NCI-H345 treated with DMSO at 0.1 percent for 48 hours (cell line): ENCODE measurements around the gene TNPO1.
A peak's percentile ranks its signal among the peaks of the same experiment; 100 is the strongest.

Experiments used
- DNase-seq: peaks from one replicate; lab custom pipeline; 2025; ENCODE audit not compliant: unreplicated experiment; lab: John Stamatoyannopoulos, UW

TNPO1 gene

GRCh38 chr5:72850113-72850512 is 33.7 kb downstream of the TNPO1 start:
- DNase-seq = no peak

GRCh38 chr5:72852356-72852755 is 35.9 kb downstream of the TNPO1 start:
- no peak for DNase-seq

- no peak for DNase-seq
Observed at GRCh38 chr5:72854419-72854818, 38.0 kb downstream of the TNPO1 start.

- DNase-seq = no peak
Observed at GRCh38 chr5:72855821-72856220, 39.4 kb downstream of the TNPO1 start.

DNA sequence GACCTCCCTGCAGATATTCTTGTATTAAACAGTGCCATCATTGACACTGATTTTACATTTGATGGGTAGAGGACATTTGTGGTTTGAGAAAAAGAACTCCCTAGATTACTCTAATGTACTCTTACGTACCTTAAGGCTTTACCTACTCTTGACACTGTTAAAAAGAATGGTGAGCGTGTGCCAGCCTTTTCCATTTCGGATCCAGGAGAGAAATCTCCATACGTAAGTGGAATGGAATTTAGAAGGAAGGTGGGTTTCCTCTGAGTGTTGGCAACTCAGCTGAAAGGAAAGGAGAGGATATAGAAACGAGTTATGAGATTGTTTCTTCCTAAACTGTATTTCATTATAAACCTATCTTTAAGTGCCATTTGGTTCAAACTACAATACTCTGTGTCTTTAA is 40.9 kb downstream of the TNPO1 start:
- no peak for DNase-seq

DNA sequence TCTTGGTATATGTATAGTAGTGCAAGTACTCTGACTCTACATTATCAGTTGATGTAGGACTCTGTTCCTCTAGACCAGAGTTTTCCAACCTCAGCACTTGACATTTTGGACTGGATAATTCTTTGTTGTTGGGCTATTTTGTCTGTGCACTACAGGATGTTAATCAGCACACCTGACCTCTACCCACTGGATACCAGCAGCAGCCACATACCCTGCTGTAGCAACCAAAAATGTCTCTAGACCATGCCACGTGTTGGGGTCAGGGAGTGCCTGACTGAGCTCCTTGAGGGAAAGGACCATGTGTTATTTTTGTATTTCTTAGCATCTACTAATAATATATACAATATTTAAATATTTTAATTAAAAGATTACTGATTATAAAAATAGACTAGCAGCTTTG is 42.7 kb downstream of the TNPO1 start:
- no peak for DNase-seq

DNA sequence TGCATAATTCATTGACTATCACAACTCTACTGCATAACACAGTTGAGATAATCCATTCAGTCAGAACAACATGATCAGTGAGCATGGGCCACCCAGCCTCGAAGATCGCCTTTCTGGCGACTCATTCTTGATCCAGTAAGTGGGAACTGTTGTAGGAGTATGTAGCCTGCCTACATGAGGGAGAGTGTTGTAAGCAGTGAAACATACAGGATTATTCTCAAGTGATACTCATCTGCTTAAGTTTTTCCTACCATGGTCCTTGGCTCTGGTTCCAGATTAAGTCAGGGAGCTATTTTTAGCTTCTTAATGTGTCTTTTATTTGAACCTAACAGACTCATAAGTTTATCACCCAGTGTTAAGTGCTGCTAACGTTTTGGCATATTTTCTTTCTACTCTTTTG is 44.0 kb downstream of the TNPO1 start:
- DNase-seq = no peak

- DNase-seq = no peak
Observed at GRCh38 chr5:72871366-72872024, 55.0 kb downstream of the TNPO1 start.

DNA sequence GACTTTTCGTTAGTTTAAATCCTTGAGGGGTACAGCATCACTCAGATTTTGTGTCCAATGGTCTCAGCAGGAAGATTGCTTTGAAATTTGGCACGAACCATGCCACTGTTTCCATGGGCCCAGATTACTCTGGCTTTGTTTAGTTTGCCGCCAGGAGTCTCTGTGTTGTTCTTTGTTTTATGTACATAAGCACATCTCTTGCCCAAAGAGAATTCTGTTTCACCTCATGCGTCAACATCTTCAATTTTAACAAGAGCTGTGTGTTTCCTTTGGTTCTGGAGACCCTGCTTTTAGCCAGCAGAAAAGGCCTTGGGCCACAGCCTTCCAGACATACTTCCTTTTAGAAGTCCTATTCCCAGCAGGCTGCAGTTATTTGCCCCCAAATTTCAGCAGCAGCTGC is 62.4 kb downstream of the TNPO1 start:
- DNase-seq = peak; percentile 45

DNA sequence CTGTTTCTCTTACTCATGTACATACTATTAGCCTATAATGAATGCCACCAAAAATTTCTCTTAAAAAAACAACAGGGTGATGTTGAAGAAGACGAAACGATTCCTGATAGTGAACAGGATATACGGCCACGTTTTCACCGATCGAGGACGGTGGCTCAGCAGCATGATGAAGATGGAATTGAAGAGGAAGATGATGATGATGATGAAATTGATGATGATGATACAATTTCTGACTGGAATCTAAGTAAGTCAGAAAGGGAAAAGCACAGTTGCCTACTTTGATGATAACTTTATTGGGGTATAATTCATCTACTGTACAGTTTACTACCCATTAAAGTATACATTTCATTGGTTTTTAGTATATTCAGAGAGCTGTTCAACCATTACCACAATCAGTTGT is 66.5 kb downstream of the TNPO1 start:
- no peak for DNase-seq

GRCh38 chr5:72883850-72884249 is 67.4 kb downstream of the TNPO1 start:
- DNase-seq = no peak

DNA sequence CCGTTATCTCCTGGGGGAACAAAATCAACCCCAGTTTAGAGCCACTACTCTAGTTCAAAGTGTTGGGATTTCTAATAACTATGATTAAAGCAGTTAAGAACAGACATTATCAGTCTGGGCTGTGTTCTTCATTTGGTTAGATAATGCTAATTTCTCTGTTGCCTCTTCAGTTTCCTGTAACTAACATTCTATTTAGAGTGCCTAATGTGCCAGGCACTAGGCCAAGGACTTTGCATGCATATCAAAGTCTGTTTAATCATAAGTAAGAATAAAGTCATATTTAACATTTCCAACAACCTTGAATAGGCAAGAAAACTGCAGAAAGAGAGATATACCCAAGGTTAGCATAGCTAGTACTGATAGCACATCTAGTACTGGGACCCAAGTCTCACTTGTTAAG is 68.4 kb downstream of the TNPO1 start:
- no peak for DNase-seq

DNA sequence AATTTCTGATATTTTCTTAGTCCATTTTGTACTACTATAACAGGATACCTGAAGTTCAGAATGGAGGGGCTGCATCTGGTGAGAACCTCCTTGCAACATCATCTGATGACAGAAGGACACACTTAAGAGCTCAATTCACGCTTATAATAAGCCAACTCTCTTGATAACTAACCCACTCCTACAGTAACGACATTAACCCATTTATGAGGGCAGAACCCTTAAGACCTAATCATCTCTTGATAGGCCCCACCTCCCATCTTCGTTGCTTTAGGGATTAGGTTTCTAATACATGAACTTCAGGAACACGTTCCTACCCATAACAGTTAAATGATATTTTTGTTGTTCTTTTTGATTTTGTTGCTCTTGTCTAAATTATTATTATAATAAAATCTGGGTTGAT is 69.4 kb downstream of the TNPO1 start:
- DNase-seq = no peak

GRCh38 chr5:72888595-72888994 is 72.1 kb downstream of the TNPO1 start:
- DNase-seq = no peak

DNA sequence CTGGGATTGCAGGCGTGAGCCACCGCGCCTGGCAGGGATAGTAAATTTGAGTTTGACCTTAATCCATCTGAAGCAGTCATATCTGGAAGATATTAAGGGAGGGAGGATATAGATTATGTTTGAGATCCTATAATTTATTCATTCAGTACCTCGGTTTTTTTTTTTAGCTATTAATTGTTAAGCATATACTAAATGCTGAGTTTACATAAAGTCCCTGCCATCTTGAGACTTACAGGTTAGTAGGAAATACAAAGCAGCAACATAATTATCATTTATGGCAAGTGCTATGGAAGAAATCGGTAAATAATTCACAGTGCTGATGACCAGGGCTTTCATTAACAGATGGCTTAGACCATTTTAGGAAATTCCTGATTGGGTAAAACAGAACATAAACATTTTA is 72.9 kb downstream of the TNPO1 start:
- DNase-seq = no peak

DNA sequence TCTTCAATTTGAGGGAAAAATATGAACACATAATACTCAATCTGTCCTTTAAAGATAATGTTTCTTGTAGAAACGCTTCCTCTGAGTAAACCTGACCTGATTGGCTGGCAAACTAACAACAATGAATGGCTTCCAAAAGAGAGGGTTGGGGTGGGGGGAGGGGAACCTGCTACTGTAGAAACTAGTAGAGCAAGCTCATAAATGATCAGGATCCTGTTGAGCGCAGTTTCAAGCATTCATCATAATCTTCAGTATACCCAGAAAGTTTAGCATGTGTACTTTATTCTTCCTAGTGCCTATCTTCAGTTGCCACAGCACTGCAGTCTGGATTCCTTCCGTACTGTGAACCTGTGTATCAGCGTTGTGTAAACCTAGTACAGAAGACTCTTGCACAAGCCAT is 76.4 kb downstream of the TNPO1 start:
- DNase-seq = no peak

DNA sequence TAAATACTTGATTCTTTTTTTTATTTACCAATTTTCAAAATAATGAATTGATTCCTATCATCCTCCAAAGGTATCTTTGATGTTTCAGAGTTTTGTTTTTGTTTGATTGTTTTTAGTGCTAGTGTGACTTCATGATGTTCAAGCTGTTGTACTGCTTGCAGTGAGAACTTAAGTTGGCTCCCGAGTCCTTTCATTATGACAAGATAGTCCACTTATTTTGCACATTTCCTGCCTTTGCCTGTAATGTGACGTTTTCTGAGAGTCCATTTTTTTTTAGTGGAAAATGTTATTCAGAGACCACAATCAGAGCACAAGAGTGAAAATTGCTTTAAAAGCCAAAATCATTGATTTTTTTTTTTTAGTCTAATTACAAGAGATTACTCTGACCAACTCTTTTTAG is 79.3 kb downstream of the TNPO1 start:
- no peak for DNase-seq

DNA sequence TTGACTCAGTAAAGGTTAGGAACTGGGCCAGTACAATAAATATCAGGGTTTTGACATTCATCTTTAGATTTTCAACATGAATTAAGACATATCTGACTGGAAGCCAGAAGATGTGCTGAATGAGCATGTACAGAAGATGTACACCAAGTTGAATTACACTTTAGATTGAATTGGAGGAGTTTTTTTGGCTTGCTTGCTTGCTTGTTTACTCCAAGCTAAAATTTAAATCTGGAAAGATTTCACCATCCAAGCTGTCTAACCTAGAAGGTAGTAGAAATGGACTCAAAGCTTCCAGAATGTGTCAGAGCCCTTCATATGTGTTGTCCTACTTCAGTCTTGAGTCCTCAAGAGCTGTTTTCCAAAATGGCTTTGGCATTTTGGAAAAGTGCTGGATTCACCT is 90.3 kb downstream of the TNPO1 start:
- DNase-seq = no peak

DNA sequence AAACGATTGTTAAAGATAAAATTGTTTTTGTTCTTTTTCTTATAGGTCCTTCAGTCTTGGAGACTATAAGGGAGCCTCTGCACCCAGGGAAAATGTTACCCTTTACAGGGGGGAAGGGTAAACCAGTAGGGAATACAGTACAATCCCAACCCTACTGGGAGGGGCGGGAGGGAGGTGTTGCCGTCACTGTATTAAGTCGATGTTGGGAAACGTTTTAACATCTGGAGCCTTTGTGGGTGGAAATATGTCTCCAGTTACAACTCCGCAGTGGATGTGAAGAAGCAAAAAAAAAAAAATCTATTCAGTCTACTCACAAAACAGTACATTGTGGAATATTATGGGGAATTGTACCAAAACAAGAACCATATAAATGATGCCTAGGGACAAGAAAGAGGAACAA is 92.2 kb downstream of the TNPO1 start:
- no peak for DNase-seq

- no peak for DNase-seq
Observed at GRCh38 chr5:72917371-72917776, 100.9 kb downstream of the TNPO1 start.

GRCh38 chr5:72920690-72921502 is 104.4 kb downstream of the TNPO1 start:
- DNase-seq = peak; percentile 11

- DNase-seq = no peak
Observed at GRCh38 chr5:72921886-72922285, 105.4 kb downstream of the TNPO1 start.

GRCh38 chr5:72922422-72922821 is 106.0 kb downstream of the TNPO1 start:
- no peak for DNase-seq
